Liver (tissue), 9 donors: Measurements from ENCODE around the gene SS18L1. TPM values are rescaled to one million over a fixed set of nuclear protein-coding genes. Genes with fewer than 3 reads are reported as not detected.

Source experiments
- DNase-seq: peaks from one replicate; pipeline ENCODE4 v3.0.0-alpha.2; 2017; ENCODE audit warnings: low spot score
- H3K27ac ChIP-seq, 2 donors: one replicate each; pipeline ENCODE4 v1.7.0; 2013; ENCODE audit warnings: inconsistent platforms in 2 of 2, low read length in 2 of 2, control low read depth in 1 of 2, low read depth in 1 of 2, mild to moderate bottlenecking in 1 of 2
- H3K27me3 ChIP-seq, 4 donors: one replicate each; pipeline versions ENCODE4 v1.6.1 to v1.7.0; 2013; ENCODE audit warnings: low read length in 3 of 4, inconsistent platforms in 1 of 4, mild to moderate bottlenecking in 1 of 4, moderate library complexity in 1 of 4; ENCODE audit not compliant: control insufficient read depth in 4 of 4, insufficient read depth in 4 of 4
- H3K36me3 ChIP-seq, 4 donors: one replicate each; pipeline versions ENCODE4 v1.6.1 to v1.7.0; 2013; ENCODE audit warnings: low read length in 3 of 4, mild to moderate bottlenecking in 3 of 4, low read depth in 1 of 4, moderate library complexity in 1 of 4; ENCODE audit not compliant: control insufficient read depth in 4 of 4, insufficient read depth in 3 of 4
- H3K4me1 ChIP-seq, 4 donors: one replicate each; pipeline versions ENCODE4 v1.6.1 to v1.7.0; 2013; ENCODE audit warnings: low read length in 3 of 4, mild to moderate bottlenecking in 3 of 4, moderate library complexity in 1 of 4; ENCODE audit not compliant: control insufficient read depth in 4 of 4, insufficient read depth in 4 of 4
- H3K4me3 ChIP-seq, 3 donors: one replicate each; pipeline versions ENCODE4 v1.6.1 to v1.7.0; 2013; ENCODE audit warnings: low read length in 3 of 3, control low read depth in 1 of 3, low read depth in 1 of 3, mild to moderate bottlenecking in 1 of 3
- H3K9ac ChIP-seq, 2 donors: one replicate each; pipeline ENCODE4 v1.7.0; 2013; ENCODE audit warnings: low read length in 2 of 2, mild to moderate bottlenecking in 2 of 2, moderate library complexity in 2 of 2, control low read depth in 1 of 2, low read depth in 1 of 2
- H3K9me3 ChIP-seq, 4 donors: one replicate each; pipeline versions ENCODE4 v1.6.1 to v1.7.0; 2013; ENCODE audit warnings: low read length in 3 of 4; ENCODE audit not compliant: control insufficient read depth in 4 of 4
- CTCF ChIP-seq: fragments of 150-350 bp; IDR thresholded peaks from 2 replicates; pipeline ENCODE4 v1.5.1; 2017; ENCODE audit warnings: improper control_type of control experiment, low read depth, low read length; ENCODE audit not compliant: missing input control
- EGR1 ChIP-seq, 2 donors: IDR thresholded peaks; 2 replicates each; pipeline ENCODE4 v1.6.1; 2016 to 2018; ENCODE audit warnings: antibody characterized with exemption in 2 of 2, low read depth in 2 of 2
- FOXA1 ChIP-seq: IDR thresholded peaks from 2 replicates; pipeline ENCODE4 v1.6.1; 2016; ENCODE audit warnings: antibody characterized with exemption
- FOXA2 ChIP-seq: IDR thresholded peaks from 2 replicates; pipeline ENCODE4 v1.6.1; 2016; ENCODE audit warnings: antibody characterized with exemption
- GABPA ChIP-seq, 2 donors: IDR thresholded peaks in 1 of 2; conservative IDR thresholded peaks in 1 of 2; 2 replicates each; pipeline ENCODE4 v1.6.1; 2016; ENCODE audit warnings: antibody characterized with exemption in 2 of 2, mild to moderate bottlenecking in 1 of 2, moderate library complexity in 1 of 2
- HNF4A ChIP-seq, 2 donors: conservative IDR thresholded peaks; 2 replicates each; pipeline ENCODE4 v1.6.1; 2016; ENCODE audit warnings: antibody characterized with exemption in 2 of 2, mild to moderate bottlenecking in 2 of 2
- HNF4G ChIP-seq: IDR thresholded peaks from 2 replicates; pipeline ENCODE4 v1.6.1; 2016; ENCODE audit warnings: antibody characterized with exemption
- JUND ChIP-seq, 2 donors: IDR thresholded peaks; 2 replicates each; pipeline ENCODE4 v1.6.1; 2016; ENCODE audit warnings: antibody characterized with exemption in 2 of 2
- NR2F2 ChIP-seq: IDR thresholded peaks from 2 replicates; pipeline ENCODE4 v1.6.1; 2016; ENCODE audit warnings: antibody characterized with exemption
- RXRA ChIP-seq, 2 donors: IDR thresholded peaks; 2 replicates each; pipeline ENCODE4 v1.6.1; 2017 to 2018; ENCODE audit warnings: antibody characterized with exemption in 2 of 2, mild to moderate bottlenecking in 1 of 2
- SP1 ChIP-seq: IDR thresholded peaks from 2 replicates; pipeline ENCODE4 v1.6.1; 2018; ENCODE audit warnings: antibody characterized with exemption, mild to moderate bottlenecking
- TAF1 ChIP-seq: conservative IDR thresholded peaks from 2 replicates; pipeline ENCODE4 v1.6.1; 2016; ENCODE audit warnings: antibody characterized with exemption, mild to moderate bottlenecking
- YY1 ChIP-seq: IDR thresholded peaks from 2 replicates; pipeline ENCODE4 v1.6.1; 2016; ENCODE audit warnings: antibody characterized with exemption, mild to moderate bottlenecking
- WGBS: extraction: QIAGEN DNeasy Blood & Tissue Kit; methylation state at CpG from one replicate; pipeline ENCODE4 v1.1.7; 2013; 5-methylcytosine and 5-hydroxymethylcytosine counted together
- polyA plus RNA-seq, 2 donors: library from polyadenylated mRNA; stranded (reverse) in 1 of 2; unstranded in 1 of 2; fragments of 200-250 nt in 1 of 2; fragments of >200 nt in 1 of 2; fragmentation: Nextera tagmentation in 1 of 2; extraction: Ambion mirVana in 1 of 2; gene quantifications; one replicate each; pipeline versions ENCODE4 v1.2.1 to v1.2.3, GENCODE V29; 2013 to 2015
- total RNA-seq, 2 donors: library from RNA; depleted of rRNA; stranded (reverse); fragments of >200 nt; gene quantifications; one replicate each; pipeline ENCODE4 v1.2.3, GENCODE V29; 2014
- TF ChIP-seq, protein P1 (sequence below): IDR thresholded peaks from 2 replicates; pipeline ENCODE4 v1.6.1; 2016; ENCODE audit warnings: antibody characterized with exemption
- TF ChIP-seq, protein P2 (sequence below): IDR thresholded peaks from 2 replicates; pipeline ENCODE4 v1.6.1; 2016; ENCODE audit warnings: antibody characterized with exemption
- TF ChIP-seq, protein P3 (sequence below): IDR thresholded peaks from 2 replicates; pipeline ENCODE4 v1.6.1; 2016; ENCODE audit warnings: antibody characterized with exemption, mild to moderate bottlenecking
- donor health status: healthy.
- donor health status: healthy.
- donor health status: healthy.
- donor health status: healthy.
- donor health status: healthy.

SS18L1 gene
- total and polyA plus RNA-seq, 4 donors = 6.1 to 24.3 (median 16.7) TPM

DNA sequence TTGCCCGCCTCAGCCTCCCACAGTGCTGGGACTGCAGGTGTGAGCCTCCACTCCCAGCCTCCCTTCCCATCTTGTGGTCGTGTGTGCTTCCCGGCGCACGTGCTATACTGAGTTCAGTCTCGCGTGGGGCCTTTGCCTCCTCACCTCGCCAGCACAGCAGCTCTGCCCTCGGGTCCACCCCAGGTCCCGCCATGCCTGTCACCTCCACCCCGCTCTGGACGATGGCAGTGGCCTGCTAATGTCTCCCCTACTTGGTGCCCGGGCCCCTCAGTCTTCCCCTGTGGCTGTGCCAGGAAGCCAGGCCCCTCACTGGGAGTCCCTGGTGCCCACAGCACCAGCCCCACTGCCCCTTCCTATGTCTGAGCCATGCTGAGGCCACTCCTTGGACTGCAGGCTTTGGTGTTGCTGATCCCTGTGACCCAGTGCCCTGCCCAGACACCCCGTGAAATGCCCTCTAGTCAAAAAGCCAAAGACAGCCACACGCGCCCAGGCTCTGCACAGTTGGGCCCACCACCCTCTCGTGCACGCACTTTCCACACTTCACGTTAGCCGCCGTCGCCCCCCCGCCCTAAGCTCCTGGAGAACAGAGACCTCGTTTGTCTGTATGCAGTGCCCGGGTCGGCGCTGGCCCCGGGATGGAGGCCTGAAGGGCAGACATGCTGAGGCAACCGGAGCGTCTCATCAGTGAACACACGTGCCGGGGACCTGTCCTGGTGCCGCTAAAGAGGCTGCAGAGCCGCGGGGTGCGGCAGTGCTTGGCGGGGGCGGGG lies 62.2 kb downstream of the SS18L1 start (continued):
- TF ChIP-seq CTCF (no peak), JUND (IDR thresholded peaks at IDR 0.05) (no peak), YY1 (no peak), NR2F2 (no peak), FOXA1 (no peak), TAF1 (no peak)
- TF ChIP-seq, protein P1, sequence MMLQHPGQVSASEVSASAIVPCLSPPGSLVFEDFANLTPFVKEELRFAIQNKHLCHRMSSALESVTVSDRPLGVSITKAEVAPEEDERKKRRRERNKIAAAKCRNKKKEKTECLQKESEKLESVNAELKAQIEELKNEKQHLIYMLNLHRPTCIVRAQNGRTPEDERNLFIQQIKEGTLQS = no peak
- TF ChIP-seq, protein P2, sequence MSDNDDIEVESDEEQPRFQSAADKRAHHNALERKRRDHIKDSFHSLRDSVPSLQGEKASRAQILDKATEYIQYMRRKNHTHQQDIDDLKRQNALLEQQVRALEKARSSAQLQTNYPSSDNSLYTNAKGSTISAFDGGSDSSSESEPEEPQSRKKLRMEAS = no peak

DNA sequence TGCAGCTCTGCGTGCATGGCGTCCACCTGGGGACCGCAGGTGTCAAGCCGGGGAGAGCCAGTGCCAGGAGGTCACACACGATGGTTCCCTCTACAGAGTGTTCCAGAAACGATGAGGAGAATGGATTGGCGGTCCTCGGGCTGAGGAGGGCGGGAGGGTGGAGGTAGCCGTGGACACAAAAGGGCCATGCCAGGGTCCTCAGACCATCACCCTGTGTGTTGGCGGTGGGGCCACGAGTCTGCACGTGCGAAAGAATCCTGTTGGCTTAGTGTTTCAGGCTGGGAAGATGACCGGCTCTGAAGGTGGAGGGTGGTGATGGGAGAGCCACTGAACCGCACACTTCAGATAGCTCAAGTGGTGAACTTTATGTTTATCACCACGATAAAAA lies 62.8 kb downstream of the SS18L1 start:
- TF ChIP-seq FOXA1 (no peak), GABPA (IDR thresholded peaks at IDR 0.05 in 1 of 2, conservative IDR thresholded peaks at IDR 0.05 in 1 of 2) (no peak), TAF1 (no peak), RXRA (IDR thresholded peaks at IDR 0.05) (no peak), YY1 (no peak), EGR1 (IDR thresholded peaks at IDR 0.05; ENCODE audit: low read depth in 2 of 2) (no peak), HNF4A (conservative IDR thresholded peaks at IDR 0.05) (no peak), HNF4G (no peak), SP1 (no peak), JUND (IDR thresholded peaks at IDR 0.05) (no peak), FOXA2 (no peak)
- TF ChIP-seq, protein P1 = no peak
- TF ChIP-seq, protein P3, sequence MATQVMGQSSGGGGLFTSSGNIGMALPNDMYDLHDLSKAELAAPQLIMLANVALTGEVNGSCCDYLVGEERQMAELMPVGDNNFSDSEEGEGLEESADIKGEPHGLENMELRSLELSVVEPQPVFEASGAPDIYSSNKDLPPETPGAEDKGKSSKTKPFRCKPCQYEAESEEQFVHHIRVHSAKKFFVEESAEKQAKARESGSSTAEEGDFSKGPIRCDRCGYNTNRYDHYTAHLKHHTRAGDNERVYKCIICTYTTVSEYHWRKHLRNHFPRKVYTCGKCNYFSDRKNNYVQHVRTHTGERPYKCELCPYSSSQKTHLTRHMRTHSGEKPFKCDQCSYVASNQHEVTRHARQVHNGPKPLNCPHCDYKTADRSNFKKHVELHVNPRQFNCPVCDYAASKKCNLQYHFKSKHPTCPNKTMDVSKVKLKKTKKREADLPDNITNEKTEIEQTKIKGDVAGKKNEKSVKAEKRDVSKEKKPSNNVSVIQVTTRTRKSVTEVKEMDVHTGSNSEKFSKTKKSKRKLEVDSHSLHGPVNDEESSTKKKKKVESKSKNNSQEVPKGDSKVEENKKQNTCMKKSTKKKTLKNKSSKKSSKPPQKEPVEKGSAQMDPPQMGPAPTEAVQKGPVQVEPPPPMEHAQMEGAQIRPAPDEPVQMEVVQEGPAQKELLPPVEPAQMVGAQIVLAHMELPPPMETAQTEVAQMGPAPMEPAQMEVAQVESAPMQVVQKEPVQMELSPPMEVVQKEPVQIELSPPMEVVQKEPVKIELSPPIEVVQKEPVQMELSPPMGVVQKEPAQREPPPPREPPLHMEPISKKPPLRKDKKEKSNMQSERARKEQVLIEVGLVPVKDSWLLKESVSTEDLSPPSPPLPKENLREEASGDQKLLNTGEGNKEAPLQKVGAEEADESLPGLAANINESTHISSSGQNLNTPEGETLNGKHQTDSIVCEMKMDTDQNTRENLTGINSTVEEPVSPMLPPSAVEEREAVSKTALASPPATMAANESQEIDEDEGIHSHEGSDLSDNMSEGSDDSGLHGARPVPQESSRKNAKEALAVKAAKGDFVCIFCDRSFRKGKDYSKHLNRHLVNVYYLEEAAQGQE = no peak
- TF ChIP-seq, protein P2 = no peak
- Histone ChIP-seq H3K27me3 (no peaks in the 10 kb centered on the region), H3K9me3 (no peaks in the 10 kb centered on the region), H3K36me3 (peaks cover 0 to 16% (median 5%) of the 10 kb centered on the region in 4 donors), H3K4me3 (no peak overlapping the region), H3K4me1 (no peaks in the 10 kb centered on the region), H3K27ac (no peak overlapping the region), H3K9ac (no peak overlapping the region)
- 95% methylated on average over 17 of the region's 17 CpGs for WGBS
- DNase-seq = no peak
